ENCODE measurements around the gene NT5DC2.

DNA sequence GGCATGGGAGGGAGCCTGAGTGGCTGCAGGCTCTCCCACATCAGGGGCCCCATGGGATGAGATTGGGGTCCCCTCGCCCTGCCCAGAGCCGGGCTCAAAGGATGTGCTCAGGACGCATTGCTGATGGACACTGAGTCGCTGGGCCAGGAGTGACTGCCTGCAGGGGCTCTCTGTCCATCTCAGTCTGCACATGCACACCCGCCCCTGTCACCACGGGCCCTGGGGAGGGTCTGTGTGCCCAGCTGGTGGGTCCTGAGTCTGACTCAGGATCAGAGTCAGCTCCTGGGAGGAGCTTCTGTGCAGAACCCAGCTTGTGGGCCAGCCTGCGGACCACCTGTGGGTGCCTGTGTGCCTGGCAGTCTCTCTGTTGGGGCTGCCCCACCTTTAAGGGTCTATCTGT, 20.4 kb downstream of the NT5DC2 start:
- TF ChIP-seq CTCF (IDR thresholded peaks at IDR 0.05) = no peak
- TF ChIP-seq POLR2A (IDR thresholded peaks at IDR 0.05) = no peak
